ENCODE results near the gene ARFGEF3.

- TF ChIP-seq EZH2 (IDR thresholded peaks at IDR 0.05; ENCODE audit: borderline replicate concordance, control insufficient read depth, low read depth, low read length), result no peak
- no peak for TF ChIP-seq GABPA (IDR thresholded peaks at IDR 0.05; ENCODE audit: low read depth)
- TF ChIP-seq, protein P1, sequence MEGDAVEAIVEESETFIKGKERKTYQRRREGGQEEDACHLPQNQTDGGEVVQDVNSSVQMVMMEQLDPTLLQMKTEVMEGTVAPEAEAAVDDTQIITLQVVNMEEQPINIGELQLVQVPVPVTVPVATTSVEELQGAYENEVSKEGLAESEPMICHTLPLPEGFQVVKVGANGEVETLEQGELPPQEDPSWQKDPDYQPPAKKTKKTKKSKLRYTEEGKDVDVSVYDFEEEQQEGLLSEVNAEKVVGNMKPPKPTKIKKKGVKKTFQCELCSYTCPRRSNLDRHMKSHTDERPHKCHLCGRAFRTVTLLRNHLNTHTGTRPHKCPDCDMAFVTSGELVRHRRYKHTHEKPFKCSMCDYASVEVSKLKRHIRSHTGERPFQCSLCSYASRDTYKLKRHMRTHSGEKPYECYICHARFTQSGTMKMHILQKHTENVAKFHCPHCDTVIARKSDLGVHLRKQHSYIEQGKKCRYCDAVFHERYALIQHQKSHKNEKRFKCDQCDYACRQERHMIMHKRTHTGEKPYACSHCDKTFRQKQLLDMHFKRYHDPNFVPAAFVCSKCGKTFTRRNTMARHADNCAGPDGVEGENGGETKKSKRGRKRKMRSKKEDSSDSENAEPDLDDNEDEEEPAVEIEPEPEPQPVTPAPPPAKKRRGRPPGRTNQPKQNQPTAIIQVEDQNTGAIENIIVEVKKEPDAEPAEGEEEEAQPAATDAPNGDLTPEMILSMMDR (IDR thresholded peaks at IDR 0.05 in 2 of 3, conservative IDR thresholded peaks at IDR 0.05 in 1 of 3; ENCODE audit: control insufficient read depth in 2 of 3, extremely low read depth in 1 of 3, insufficient read depth in 1 of 3, low read depth in 3 of 3, low read length in 3 of 3), result no peak
- no peak for TF ChIP-seq POLR2A (IDR thresholded peaks at IDR 0.05; ENCODE audit: low read depth, low read length)
- TF ChIP-seq TCF7 (IDR thresholded peaks at IDR 0.05; ENCODE audit: borderline replicate concordance), result no peak
Measured at GRCh38 chr6:138155443-138155842, 6.3 kb upstream of the ARFGEF3 start.

All from GM12878 (cell line).